Measurements from ENCODE around the gene EIF4G3.

Gene EIF4G3

GRCh38 chr1:20878799-20879198 lies 297.9 kb downstream of the EIF4G3 start:
- Histone ChIP-seq H3K4me3 (no peak overlapping the region), H3K9me3 (ENCODE audit: low read depth, low read length) (no peaks in the 10 kb centered on the region), H3K36me3 (ENCODE audit: insufficient read depth, low read length) (peaks cover 33% of the 10 kb centered on the region), H3K9ac (ENCODE audit: insufficient read length) (no peak overlapping the region), H3K27ac (no peak overlapping the region)
- TF ChIP-seq FOXP2 (optimal IDR thresholded peaks at IDR 0.05; ENCODE audit: control extremely low read depth, extremely low read length, insufficient read depth) (no peak), EZH2 (IDR thresholded peaks at IDR 0.05) (no peak), POLR2AphosphoS5 (IDR thresholded peaks at IDR 0.05; ENCODE audit: borderline replicate concordance, low read depth, low read length) (no peak)
- DNase-seq (ENCODE audit: low read depth, low spot score) = no peak

- H3K4me3 ChIP-seq = no peak overlapping the region
- peaks cover 31% of the 10 kb centered on the region for H3K36me3 ChIP-seq (ENCODE audit: insufficient read depth, low read length)
- H3K27ac ChIP-seq = no peak overlapping the region
- TF ChIP-seq FOXP2 (optimal IDR thresholded peaks at IDR 0.05; ENCODE audit: control extremely low read depth, extremely low read length, insufficient read depth) (no peak), POLR2AphosphoS5 (IDR thresholded peaks at IDR 0.05; ENCODE audit: borderline replicate concordance, low read depth, low read length) (no peak), EZH2 (IDR thresholded peaks at IDR 0.05) (no peak)
- H3K9me3 ChIP-seq (ENCODE audit: low read depth, low read length) = no peaks in the 10 kb centered on the region
- no peak overlapping the region for H3K9ac ChIP-seq (ENCODE audit: insufficient read length)
- DNase-seq (ENCODE audit: low read depth, low spot score) = no peak
Measured at GRCh38 chr1:20875198-20875973, 301.3 kb downstream of the EIF4G3 start.

GRCh38 chr1:20873311-20873710 lies 303.4 kb downstream of the EIF4G3 start:
- H3K9me3 ChIP-seq (ENCODE audit: low read depth, low read length) = no peaks in the 10 kb centered on the region
- H3K27ac ChIP-seq = no peak overlapping the region
- no peak for TF ChIP-seq FOXP2 (optimal IDR thresholded peaks at IDR 0.05; ENCODE audit: control extremely low read depth, extremely low read length, insufficient read depth)
- TF ChIP-seq EZH2 (IDR thresholded peaks at IDR 0.05) = no peak
- TF ChIP-seq POLR2AphosphoS5 (IDR thresholded peaks at IDR 0.05; ENCODE audit: borderline replicate concordance, low read depth, low read length) = no peak
- no peak overlapping the region for H3K9ac ChIP-seq (ENCODE audit: insufficient read length)
- H3K4me3 ChIP-seq = no peak overlapping the region
- peaks cover 15% of the 10 kb centered on the region for H3K36me3 ChIP-seq (ENCODE audit: insufficient read depth, low read length)
- no peak for DNase-seq (ENCODE audit: low read depth, low spot score)

- Histone ChIP-seq H3K27ac (peak overlapping the region; percentile 78), H3K9ac (ENCODE audit: insufficient read length) (no peak overlapping the region), H3K36me3 (ENCODE audit: insufficient read depth, low read length) (peaks cover 19% of the 10 kb centered on the region), H3K9me3 (ENCODE audit: low read depth, low read length) (no peaks in the 10 kb centered on the region), H3K4me3 (no peak overlapping the region)
- DNase-seq (ENCODE audit: low read depth, low spot score) = peak; percentile 77
- no peak for TF ChIP-seq EZH2 (IDR thresholded peaks at IDR 0.05)
- TF ChIP-seq FOXP2 (optimal IDR thresholded peaks at IDR 0.05; ENCODE audit: control extremely low read depth, extremely low read length, insufficient read depth) = peak; percentile 74
- TF ChIP-seq POLR2AphosphoS5 (IDR thresholded peaks at IDR 0.05; ENCODE audit: borderline replicate concordance, low read depth, low read length) = peak; percentile 19; the same call in 1 of the 2 replicates
Measured at GRCh38 chr1:20871419-20871818, 305.3 kb downstream of the EIF4G3 start.

- Histone ChIP-seq H3K9ac (ENCODE audit: insufficient read length) (no peak overlapping the region), H3K9me3 (ENCODE audit: low read depth, low read length) (no peaks in the 10 kb centered on the region), H3K4me3 (no peak overlapping the region), H3K27ac (peak overlapping the region; percentile 78), H3K36me3 (ENCODE audit: insufficient read depth, low read length) (peaks cover 15% of the 10 kb centered on the region)
- DNase-seq (ENCODE audit: low read depth, low spot score) = no peak
- TF ChIP-seq POLR2AphosphoS5 (IDR thresholded peaks at IDR 0.05; ENCODE audit: borderline replicate concordance, low read depth, low read length) (no peak), FOXP2 (optimal IDR thresholded peaks at IDR 0.05; ENCODE audit: control extremely low read depth, extremely low read length, insufficient read depth) (no peak), EZH2 (IDR thresholded peaks at IDR 0.05) (no peak)
Measured at GRCh38 chr1:20870718-20871117, 306.0 kb downstream of the EIF4G3 start.

GRCh38 chr1:20868263-20868662 lies 308.4 kb downstream of the EIF4G3 start:
- Histone ChIP-seq H3K36me3 (ENCODE audit: insufficient read depth, low read length) (peaks cover 32% of the 10 kb centered on the region), H3K27ac (no peak overlapping the region), H3K4me3 (no peak overlapping the region), H3K9me3 (ENCODE audit: low read depth, low read length) (no peaks in the 10 kb centered on the region), H3K9ac (ENCODE audit: insufficient read length) (no peak overlapping the region)
- no peak for DNase-seq (ENCODE audit: low read depth, low spot score)
- no peak for TF ChIP-seq EZH2 (IDR thresholded peaks at IDR 0.05)
- TF ChIP-seq POLR2AphosphoS5 (IDR thresholded peaks at IDR 0.05; ENCODE audit: borderline replicate concordance, low read depth, low read length) = no peak
- TF ChIP-seq FOXP2 (optimal IDR thresholded peaks at IDR 0.05; ENCODE audit: control extremely low read depth, extremely low read length, insufficient read depth) = no peak

GRCh38 chr1:20867847-20868246 lies 308.9 kb downstream of the EIF4G3 start:
- no peak for DNase-seq (ENCODE audit: low read depth, low spot score)
- H3K9me3 ChIP-seq (ENCODE audit: low read depth, low read length) = no peaks in the 10 kb centered on the region
- H3K36me3 ChIP-seq (ENCODE audit: insufficient read depth, low read length) = peaks cover 30% of the 10 kb centered on the region
- no peak overlapping the region for H3K9ac ChIP-seq (ENCODE audit: insufficient read length)
- TF ChIP-seq FOXP2 (optimal IDR thresholded peaks at IDR 0.05; ENCODE audit: control extremely low read depth, extremely low read length, insufficient read depth) (no peak), EZH2 (IDR thresholded peaks at IDR 0.05) (no peak), POLR2AphosphoS5 (IDR thresholded peaks at IDR 0.05; ENCODE audit: borderline replicate concordance, low read depth, low read length) (no peak)
- H3K4me3 ChIP-seq = no peak overlapping the region
- H3K27ac ChIP-seq = no peak overlapping the region

GRCh38 chr1:20867062-20867461 lies 309.6 kb downstream of the EIF4G3 start:
- Histone ChIP-seq H3K4me3 (no peak overlapping the region), H3K36me3 (ENCODE audit: insufficient read depth, low read length) (peaks cover 37% of the 10 kb centered on the region), H3K27ac (no peak overlapping the region), H3K9me3 (ENCODE audit: low read depth, low read length) (no peaks in the 10 kb centered on the region), H3K9ac (ENCODE audit: insufficient read length) (no peak overlapping the region)
- TF ChIP-seq FOXP2 (optimal IDR thresholded peaks at IDR 0.05; ENCODE audit: control extremely low read depth, extremely low read length, insufficient read depth) = no peak
- DNase-seq (ENCODE audit: low read depth, low spot score) = no peak

- TF ChIP-seq POLR2AphosphoS5 (IDR thresholded peaks at IDR 0.05; ENCODE audit: borderline replicate concordance, low read depth, low read length) (no peak), EZH2 (IDR thresholded peaks at IDR 0.05) (no peak), FOXP2 (optimal IDR thresholded peaks at IDR 0.05; ENCODE audit: control extremely low read depth, extremely low read length, insufficient read depth) (no peak)
- DNase-seq (ENCODE audit: low read depth, low spot score) = no peak
- H3K9ac ChIP-seq (ENCODE audit: insufficient read length) = no peak overlapping the region
Measured at GRCh38 chr1:20865001-20865400, 311.7 kb downstream of the EIF4G3 start.

More at GRCh38 chr1:20865001-20865400, 311.7 kb downstream of the EIF4G3 start:
- Histone ChIP-seq H3K27ac (peak overlapping the region; percentile 43; the same call in 1 of the 2 replicates), H3K4me3 (no peak overlapping the region), H3K9me3 (ENCODE audit: low read depth, low read length) (no peaks in the 10 kb centered on the region), H3K36me3 (ENCODE audit: insufficient read depth, low read length) (peaks cover 58% of the 10 kb centered on the region)

Data from SK-N-MC (cell line).